GM21367 (cell line): ENCODE data around the gene COL1A2.

Experiments
- ATAC-seq: cut with Tn5 transposase; IDR thresholded peaks from one replicate; pipeline ENCODE4 v1.9.1; 2021; ENCODE audit not compliant: unreplicated experiment

The COL1A2 gene

DNA sequence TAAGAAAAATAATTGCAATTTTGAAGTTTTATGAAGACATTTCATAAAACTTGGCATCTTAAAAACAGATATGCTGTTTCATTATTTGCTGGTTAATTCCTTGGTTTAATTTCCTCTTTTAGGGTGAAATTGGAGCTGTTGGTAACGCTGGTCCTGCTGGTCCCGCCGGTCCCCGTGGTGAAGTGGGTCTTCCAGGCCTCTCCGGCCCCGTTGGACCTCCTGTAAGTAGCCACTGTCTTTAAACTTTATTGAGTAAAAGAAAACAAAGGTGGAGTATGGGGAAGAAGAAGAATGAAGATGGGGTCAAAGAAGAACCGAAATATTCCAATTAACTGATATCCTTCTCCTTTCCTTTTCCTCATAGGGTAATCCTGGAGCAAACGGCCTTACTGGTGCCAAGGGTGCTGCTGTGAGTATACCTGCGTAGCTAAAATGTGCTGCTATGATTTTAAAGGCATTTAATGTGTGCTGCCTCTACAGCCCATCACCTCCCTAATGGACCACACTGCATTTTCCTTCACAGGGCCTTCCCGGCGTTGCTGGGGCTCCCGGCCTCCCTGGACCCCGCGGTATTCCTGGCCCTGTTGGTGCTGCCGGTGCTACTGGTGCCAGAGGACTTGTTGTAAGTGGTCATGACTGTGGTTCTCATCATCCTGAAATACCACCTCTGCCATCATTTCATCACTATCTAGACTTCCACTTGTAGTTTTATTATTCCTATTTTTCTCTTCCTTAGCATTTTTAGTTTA is 14.7 kb downstream of the COL1A2 start:
- ATAC-seq = no peak

DNA sequence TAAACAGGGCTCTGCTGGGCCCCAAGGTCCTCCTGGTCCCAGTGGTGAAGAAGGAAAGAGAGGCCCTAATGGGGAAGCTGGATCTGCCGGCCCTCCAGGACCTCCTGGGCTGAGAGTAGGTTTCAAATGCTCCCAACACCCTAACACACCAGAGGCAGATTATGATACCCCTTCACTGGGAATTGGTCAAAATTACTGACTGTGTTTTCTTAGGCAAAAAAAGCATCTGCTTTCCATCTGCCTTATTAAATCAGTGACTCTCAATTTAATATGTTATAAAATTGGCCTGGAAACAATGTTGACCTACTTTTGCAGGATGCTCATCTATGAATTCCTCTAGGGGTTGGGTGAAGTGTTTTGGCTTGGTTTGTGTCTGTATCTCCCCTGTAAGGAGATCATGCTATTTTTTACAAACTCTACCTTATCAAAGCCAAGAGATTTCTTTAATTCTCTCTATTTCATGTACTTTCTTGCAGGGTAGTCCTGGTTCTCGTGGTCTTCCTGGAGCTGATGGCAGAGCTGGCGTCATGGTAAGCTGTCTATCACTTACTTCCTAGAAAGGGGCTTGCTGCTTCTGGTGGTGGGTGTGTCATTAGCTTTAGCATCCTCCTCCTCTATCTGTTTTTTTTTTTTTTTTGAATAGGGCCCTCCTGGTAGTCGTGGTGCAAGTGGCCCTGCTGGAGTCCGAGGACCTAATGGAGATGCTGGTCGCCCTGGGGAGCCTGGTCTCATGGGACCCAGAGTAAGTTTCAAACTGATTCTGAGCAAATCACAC is 15.9 kb downstream of the COL1A2 start:
- no peak for ATAC-seq

DNA sequence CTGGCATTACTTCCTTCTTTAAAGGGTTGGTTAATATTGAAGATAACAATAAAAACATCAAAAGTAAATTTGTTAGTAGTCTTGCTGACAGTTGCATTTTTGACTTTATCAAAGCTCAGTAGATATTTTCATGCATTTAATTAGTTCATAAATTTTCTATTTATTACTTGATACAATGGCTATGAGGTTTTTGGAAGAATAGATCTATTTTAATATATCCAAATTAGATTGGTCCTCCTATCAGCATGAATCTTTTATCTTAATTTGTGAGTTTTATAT is 16.4 kb downstream of the COL1A2 start:
- ATAC-seq = no peak

DNA sequence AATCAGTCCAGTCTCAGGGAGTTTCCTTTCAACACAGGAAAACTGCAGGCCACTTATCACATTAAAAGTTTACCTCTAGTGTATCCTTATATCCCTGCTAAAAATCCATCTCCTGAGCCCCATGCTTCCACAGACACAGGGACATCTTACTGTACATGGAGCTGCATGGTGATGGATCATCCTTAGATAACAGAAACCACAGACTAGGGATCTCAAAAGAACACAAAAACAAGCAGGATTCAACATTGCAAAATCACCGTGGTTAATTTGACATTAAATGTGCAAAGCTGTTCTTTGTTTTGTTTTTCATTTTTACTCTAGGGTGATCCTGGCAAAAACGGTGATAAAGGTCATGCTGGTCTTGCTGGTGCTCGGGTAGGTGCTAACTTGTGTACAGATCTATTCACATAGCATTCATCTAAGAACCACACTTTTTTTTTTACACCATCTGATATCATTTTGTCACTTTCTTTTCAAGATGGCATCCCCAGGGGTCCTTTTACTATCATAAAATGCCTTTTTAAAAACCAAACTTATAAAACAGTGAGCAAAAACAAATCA is 18.1 kb downstream of the COL1A2 start:
- ATAC-seq = no peak

DNA sequence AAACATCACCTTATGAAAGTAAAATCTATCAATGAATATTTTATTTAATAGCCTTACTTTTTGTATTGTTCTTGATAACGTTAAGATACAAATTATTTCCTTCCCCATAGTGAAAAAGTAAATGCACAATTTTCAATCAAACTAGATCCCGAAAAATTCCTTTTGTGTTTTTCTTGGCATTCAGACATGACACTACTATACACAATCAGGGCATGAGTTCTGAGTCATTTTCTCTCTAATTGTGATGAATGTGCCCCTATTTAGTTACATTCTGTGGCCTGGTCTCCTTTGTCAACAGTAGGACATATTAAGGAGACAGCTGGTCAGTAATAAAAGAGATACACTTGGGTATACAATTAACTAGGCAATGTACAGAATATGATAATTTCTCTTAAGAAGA is 19.8 kb downstream of the COL1A2 start:
- ATAC-seq = no peak

DNA sequence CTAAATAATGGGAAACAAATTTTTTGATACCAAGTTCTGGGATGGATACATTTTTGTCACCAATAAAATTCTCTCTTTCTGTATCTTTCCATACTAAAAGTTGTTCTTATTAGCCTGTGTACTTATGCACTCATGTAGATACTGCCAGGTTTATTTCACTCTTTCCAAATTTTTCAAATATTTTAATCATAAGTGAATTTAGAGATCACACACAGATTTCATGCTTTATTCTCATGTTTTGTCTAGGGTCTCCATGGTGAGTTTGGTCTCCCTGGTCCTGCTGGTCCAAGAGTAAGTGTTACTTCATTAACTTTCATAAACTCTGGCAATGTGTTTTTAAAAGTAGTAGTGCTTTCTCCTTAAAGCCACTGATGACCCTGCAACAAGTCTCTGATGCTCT is 20.3 kb downstream of the COL1A2 start:
- no peak for ATAC-seq

DNA sequence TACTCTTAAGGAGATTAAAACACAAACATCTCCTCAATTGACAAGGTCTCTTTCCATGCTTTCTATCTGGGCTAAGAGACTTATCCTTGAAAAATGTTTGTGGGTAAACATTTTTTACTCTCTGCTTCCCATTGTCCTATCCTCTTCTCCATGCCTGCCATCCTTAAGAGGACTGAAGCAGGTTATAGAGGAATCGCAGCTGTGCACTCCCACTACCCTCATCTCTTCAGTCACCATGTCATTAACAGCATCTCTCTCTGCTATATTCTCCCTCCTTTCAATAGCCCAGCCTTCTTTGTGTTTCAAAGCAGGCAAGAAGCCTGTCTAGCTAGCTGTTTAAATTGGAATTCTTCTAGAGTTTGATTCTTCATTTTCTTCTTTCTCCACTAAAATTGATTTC is 22.6 kb downstream of the COL1A2 start:
- ATAC-seq = no peak

DNA sequence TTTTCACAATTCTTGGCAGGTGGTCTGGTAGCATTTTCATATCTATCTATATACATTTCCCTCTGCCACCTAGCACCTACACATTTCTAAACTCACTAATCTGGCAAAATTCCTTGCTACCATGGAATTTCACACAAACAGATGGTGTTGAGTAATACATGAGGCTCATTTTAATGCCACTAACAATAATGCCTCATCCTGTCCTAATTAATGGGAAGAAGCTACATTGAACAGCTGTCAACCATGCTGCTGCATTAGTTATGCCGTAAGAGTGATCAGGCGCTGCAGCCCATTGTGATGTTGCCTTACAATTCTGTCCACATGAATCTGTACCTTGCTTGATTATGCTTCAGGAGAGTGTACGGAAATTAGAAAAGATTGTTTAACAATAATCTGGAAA is 23.2 kb downstream of the COL1A2 start:
- no peak for ATAC-seq

DNA sequence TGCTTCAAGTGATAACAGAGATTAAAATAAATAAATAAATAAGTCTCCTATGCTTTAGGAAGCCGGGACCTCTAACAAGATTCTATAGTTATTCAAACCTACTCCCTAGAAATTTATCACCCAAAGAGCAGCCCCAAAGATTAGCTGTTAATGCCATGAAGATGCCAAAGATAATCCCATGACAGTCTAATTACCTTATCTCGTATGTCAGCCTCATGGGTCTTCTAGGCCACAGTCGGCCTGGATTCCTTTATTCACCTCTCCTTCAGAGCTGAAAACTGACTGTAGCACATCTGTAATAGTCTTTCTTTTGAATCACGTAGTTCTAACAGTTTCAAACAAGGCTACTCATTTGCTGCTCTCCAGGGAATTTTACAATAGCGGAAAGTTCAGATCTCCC is 24.2 kb downstream of the COL1A2 start:
- no peak for ATAC-seq

DNA sequence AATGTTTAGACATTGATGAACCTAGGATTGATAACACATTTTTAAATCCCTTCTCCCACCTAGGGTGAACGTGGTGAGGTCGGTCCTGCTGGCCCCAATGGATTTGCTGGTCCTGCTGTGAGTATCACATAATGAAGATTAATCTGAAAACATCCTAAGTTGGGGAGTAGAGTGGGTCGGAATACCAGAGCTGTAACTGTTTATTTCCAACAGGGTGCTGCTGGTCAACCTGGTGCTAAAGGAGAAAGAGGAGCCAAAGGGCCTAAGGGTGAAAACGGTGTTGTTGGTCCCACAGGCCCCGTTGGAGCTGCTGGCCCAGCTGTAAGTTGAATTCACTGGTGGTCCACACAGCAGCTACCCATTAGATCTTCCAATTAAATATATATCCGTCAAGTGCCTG is 25.6 kb downstream of the COL1A2 start:
- no peak for ATAC-seq

DNA sequence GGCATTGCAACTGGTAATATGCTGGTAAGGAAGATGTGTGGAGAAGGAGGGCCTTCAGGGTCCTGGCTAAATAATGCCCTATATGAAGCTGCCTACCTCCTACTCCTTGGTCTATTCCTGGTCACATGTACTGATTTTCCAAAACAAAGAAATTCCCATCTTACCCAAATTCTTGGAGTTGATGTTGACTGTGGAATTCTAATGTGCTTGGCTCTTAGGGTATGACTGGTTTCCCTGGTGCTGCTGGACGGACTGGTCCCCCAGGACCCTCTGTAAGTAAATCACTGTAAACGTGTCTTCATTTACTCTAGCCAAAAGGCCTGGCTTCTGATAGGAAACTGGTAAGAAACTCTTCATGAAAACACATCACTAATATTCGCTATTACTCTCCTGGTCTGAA is 27.0 kb downstream of the COL1A2 start:
- ATAC-seq = no peak

DNA sequence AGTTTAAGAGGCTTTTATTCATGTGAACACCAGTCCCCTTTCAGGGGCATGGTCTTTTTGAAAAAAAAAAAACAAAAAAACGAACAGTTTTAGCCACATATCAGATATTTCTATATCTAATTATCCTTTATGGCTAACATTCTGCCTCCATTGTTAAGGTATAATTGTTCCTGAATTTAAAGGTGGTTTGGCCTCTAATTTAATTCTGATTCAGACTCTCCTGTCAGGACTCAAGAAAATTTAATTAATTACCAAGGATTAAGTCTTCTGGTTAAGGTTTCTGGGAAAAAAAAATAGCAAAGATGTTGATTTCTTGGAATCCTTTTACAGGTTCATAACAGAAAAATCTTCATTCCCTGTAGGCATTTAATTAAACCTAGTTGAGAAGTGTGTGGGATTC is 27.4 kb downstream of the COL1A2 start:
- ATAC-seq = no peak

DNA sequence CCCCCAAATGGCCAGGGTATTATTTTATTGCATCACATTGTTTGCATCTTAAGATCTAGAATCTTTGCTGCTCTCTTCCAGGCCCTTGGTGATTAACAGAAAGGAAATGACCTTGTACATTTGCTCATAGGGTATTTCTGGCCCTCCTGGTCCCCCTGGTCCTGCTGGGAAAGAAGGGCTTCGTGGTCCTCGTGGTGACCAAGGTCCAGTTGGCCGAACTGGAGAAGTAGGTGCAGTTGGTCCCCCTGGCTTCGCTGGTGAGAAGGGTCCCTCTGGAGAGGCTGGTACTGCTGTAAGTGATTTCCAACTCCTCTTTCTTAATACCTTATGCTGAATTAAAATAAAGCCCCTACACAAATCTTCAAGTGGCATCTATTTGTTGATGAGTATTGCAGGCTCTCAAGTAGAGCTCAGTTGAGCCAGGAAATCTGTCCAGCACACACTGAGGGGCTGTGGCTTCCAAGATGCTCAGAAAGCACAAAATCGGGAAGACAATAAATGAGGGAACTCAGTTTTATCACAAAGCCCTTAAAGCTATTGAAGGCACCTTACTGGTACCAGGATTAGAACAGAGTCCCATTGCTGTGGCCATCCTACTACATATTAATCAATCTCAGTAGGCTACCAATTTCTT is 28.2 kb downstream of the COL1A2 start:
- ATAC-seq = no peak

DNA sequence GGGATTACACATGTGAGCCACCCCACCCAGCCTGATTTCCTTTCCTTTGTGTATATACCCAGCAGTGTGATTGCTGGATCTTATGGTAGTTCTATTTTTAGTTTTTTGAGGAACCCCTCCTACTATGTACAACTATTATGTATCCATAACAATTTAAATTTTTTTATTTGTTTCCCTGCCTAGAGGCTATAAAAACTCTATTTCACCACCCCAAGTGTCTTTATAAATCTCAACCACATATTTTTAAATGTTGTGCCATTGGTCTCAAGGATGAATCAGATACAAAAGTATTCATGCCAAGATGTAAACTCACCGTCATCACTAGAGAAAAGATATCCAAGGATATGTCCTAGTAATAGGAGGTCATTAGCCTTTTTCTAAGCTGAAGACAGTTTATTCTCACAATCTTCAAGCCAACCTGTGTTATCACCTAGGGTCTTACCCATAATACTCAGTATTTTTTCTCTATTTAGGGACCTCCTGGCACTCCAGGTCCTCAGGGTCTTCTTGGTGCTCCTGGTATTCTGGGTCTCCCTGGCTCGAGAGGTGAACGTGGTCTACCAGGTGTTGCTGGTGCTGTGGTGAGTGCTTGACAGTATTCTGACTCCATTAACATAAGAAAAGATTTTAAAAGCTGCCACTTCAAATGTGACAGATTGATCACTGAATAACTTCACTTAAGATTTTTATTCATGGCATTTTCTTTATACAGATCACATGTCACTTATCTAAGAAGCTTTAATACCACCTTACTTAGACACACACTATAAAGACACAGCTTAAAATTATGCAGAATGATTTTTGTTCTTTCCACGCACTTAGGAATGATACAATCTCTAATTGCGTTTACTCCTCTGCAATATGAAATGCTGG is 29.4 kb downstream of the COL1A2 start:
- ATAC-seq = no peak

DNA sequence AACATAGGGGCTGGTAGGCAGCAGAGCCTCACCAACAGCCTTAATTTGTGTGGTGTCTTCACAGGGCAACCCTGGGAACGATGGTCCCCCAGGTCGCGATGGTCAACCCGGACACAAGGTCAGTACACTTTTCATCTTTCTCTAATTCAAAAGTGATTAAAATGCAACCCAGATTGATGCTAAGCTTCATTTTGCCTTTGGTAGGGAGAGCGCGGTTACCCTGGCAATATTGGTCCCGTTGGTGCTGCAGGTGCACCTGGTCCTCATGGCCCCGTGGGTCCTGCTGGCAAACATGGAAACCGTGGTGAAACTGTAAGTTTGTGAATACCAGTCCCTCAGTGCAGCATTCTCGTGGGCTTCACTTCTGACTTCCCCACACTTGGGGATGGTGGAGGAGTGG is 30.9 kb downstream of the COL1A2 start:
- no peak for ATAC-seq

DNA sequence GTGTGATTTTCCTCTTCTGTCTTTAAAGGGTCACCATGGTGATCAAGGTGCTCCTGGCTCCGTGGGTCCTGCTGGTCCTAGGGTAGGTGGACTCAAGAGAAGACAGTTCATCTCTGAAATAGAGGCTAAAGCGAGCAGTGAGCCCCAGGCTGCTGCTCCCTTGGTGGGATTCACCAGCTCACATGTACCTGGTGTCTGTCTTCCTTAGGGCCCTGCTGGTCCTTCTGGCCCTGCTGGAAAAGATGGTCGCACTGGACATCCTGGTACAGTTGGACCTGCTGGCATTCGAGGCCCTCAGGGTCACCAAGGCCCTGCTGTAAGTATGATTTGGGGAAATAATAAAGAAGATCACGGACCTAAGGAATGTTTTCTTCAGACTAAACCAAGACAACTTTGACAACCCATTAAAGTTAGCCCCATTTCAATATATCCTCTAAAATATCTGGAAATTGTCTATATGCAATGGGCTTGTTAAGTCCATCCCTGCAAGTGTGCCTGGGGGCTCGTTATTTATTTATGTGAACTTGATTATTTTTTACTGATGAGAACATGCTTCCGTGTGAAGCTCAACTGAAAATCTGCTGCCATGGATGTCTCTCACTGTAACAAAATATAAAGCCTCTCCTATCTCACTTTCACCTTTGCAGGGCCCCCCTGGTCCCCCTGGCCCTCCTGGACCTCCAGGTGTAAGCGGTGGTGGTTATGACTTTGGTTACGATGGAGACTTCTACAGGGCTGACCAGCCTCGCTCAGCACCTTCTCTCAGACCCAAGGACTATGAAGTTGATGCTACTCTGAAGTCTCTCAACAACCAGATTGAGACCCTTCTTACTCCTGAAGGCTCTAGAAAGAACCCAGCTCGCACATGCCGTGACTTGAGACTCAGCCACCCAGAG is 32.5 kb downstream of the COL1A2 start:
- ATAC-seq = no peak

DNA sequence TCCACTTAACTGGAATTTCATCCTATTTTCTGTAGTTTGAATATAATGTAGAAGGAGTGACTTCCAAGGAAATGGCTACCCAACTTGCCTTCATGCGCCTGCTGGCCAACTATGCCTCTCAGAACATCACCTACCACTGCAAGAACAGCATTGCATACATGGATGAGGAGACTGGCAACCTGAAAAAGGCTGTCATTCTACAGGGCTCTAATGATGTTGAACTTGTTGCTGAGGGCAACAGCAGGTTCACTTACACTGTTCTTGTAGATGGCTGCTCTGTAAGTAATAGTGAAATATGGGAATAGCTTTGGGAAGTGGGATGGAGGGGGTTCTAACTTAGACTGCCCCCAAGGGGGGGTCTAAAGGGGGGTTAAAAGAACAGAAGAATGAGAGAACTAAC is 34.5 kb downstream of the COL1A2 start:
- ATAC-seq = no peak

DNA sequence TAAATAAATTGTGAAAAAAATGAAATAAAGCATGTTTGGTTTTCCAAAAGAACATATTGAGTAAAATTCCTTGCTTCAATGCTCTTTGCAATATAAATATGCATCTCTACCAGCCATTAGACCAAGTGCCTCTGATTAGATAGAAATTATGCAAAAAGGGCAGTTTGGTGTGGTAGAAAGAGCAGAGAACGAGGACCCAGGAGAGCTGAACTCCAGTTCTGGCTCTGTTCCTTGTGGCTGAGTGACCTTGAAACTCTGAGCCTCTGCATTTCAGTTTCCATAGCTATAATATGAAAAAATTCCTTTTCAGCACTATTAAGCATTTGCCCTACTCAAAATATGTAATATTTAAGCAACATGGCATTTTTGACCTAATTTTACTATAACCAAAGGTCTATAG is 36.5 kb downstream of the COL1A2 start:
- ATAC-seq = no peak

DNA sequence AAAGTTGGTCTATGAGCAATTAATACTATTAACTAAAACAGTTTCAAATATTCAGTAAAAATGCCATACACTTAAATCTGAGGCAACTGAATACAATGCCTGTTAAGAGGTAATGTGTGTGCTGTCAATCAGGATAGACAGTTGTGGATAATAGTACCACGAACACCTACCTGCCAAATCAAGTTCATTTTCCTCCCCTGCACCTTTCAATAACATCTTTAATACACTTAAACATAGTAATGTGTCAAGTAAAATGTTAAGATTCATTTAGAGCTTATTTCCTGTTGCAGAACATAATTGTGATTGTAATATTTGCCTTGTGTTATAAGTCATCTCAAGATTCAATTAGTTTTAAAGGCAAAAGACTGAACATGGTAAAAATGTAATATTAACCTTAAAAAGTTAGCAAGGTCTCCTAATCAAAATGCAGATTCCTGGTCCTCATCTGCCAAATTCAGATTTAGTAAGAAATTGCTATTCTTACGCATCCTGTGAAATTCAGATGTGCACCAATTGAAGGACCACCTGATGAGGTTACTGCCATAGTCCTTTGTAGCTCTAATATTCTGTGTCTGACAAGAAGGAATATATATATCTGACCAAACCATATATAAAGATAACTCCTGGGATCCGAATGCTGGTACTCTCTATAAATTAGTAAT is 37.1 kb downstream of the COL1A2 start:
- no peak for ATAC-seq

DNA sequence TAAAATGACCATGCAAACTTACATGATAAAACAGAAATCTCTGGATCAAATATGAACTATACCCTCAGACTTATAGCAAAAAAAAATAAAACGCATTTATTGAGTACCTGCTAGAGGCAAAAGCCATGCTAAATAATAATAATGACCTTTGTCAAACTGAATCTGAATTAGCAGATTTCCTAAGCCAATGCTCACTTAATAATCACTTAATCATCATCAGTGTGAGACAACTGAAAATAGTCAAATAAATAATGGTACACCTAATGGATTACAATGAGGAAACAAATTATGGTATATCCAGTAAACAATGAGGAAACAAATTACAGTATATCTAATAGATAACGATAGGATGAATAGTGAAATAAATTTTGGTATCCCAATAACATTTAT is 37.6 kb downstream of the COL1A2 start:
- ATAC-seq = no peak
